Measurements from ENCODE around the gene MRPS25.
"Not testable (repeated sequence)": the region's sequence is repeated elsewhere in the genome, so short reads cannot be mapped to it uniquely, and the experiment has no call there.

Gene MRPS25

DNA sequence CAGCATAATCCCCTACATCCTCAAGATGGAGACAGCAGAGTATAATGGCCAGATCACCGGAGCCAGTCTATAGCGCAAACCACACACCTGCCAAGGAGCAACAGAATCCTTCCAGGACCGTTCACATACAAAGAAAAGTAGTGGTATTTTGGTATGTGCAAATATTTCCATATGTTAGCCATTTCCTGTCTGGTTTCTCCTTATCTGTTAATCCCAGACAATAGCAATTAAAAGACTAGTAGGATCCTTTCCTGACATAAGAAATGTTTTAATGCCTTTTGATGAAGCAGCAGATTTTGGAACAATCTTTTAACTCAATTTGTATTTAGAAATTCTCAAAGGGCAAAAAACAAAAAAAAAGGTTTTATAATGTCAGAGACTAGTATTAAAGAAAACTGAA, 22.2 kb downstream of the MRPS25 start:
- DNase-seq, result no peak

DNA sequence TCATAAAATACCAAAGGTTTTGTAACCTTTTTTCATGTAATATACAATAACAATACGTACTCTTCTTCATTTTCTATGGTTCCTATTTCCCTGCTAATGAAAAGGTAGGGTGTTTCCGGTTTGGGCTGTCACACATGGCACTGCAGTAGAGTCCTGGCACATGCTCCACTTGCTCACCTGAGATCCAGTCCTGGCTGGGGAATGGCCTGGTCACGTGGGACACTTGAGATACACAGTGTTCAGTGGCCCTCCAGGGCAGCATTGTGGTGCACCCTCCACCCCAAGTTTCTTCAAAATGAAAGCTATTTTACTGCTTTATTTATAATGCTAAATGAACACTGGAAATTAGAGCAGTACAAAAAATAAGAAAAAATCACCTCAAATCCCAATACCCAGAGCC, 23.2 kb downstream of the MRPS25 start:
- DNase-seq, result no peak

DNA sequence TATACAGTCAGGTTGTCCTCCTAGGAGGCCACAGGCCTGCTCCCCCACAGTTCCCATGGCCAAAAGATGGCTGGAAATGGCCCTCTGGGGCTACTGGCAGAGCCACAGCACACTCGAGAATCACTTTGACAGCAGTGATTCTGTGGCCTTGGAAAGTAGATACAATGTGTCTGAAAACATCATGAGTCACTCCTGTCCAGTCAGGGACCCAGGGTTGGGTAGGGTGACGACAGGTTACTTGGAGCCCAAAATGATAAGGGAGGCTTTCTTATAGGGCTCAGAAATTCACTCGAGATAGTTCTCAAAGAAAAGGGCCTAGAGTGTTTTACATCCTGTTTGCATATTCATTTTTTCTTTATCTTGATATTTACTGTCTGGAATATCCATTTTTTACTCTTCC, 24.3 kb downstream of the MRPS25 start:
- DNase-seq, result no peak

DNA sequence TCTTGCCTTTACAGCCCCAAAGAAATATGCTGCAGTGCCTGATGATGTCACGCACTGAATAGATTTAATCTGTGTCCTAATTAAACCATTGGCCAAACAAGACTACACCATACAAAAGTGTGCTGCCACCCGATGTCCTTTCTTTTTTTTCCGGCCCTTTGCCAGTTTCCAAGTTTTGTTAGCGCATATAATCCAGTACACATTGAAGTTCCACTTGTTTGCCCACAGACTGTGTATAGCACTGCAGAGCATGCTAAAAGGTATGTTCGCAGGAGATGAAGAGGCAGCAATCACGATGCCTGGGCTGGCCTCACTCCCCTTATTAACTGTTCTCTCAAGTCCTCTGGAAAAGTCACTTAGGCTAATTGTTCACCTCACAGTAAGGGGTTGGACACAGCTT, 26.8 kb downstream of the MRPS25 start:
- no peak for DNase-seq

DNA sequence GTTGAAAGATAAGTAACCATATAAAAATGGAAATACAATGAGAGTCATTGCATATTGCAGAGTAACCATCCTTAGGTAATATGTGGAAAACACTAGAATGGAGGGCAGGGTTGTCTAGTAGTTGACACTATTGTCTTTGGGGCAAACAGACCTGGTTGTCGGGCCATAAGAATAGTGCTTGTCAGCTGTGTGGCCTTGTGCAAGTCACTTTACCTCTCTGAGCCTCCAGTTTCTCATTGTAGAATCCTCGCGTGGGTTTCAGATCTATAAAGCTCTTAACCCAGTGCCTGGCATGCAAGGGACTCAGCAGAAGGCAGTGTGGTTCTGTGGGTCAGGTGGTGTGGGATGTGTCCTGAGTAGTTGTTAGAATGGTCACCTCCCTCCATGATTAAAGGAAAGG, 32.0 kb downstream of the MRPS25 start:
- no peak for DNase-seq

DNA sequence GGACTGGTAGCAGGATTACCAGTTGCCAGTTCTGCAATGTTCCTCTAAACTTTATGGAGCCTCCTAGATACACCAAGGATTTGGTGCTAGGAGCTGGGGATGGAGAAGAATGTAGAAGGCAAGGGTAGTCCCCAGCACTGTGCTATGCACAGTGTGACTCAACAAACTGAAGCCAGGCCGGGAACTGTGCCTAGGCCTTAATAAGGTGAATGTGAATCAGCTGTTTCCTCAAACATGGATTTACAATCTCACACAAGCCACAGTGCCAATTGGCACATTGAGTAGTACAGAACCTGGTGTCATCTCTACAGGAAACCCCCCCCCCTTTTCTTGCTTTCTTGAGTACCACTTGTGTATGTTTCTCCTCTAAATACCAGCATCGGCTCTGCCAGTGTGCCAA, 32.5 kb downstream of the MRPS25 start:
- no peak for DNase-seq

DNA sequence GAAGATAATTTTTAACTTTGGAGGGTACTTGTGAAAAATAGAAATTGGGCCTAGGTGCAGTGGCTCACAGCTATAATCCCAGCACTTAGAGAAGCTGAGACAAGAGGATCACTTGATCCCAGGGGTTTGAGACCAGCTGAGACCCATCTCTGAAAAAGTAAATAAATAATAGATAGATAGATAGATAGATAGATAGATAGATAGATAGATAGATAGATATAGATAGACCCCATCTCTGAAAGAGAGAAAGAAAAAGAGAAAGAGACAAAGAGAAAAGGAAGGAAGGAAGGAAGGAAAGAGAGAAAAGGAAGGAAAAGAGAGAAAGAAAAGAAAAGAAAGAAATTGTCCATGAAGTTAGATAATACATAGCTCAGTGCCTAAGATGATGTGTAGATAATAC, 35.5 kb downstream of the MRPS25 start:
- no peak for DNase-seq

DNA sequence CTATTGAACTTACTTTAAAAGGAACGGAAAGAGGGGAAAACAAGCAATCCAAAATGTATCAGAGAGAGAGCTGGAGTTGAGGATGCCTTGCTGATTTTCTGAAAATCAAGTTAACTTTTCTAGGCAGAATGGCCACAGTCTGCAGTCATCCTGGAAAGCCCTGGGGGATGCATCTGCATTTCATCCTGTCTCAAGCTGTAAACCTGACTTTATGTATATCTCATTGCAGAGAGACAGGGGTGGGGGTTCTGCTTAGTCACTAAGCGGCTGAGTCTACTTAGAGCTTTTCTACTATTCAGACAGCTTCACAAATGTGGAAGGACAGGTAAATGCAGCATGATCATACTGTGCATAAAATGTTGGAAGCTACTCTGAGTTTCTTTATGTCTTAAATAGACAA, 41.4 kb downstream of the MRPS25 start:
- no peak for DNase-seq

DNA sequence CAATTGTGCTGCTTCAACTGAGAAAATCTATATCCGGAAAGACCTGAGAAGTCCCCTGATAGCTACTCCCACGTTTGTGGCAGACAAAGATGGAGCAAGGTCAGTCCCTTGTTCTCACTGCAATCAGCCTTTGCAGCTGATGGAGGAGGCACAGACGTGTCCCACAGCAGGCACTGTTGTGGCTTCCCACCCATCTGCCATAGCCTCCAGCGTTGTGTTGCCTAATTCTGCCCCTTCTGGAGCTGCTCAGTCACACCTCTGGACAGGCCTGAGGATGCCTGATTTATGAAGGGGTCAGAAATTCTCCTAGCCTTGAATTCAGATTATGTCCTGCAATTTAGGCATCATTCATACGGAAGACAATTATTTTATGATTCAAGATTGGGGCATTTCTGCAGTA, 41.9 kb downstream of the MRPS25 start:
- DNase-seq, result no peak

DNA sequence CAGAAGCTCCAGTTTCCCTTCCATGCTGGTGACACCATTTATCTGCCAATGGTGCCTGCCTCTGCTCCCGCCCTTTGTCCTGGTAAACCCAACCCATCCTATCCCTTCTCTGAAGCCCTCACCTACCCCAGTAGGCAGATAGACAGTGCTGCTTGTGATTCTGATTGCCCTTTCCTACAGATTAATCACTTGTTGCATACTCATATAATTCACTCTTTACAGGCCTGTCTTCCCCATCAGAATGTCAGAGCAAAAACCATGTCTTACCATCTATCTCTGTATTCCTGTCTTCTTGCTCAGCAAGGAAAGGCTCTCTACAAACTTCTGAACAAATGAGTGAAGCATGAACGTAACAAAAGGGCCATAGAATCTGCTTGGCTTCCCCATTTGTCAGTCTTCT, 47.9 kb downstream of the MRPS25 start:
- DNase-seq, result no peak

DNA sequence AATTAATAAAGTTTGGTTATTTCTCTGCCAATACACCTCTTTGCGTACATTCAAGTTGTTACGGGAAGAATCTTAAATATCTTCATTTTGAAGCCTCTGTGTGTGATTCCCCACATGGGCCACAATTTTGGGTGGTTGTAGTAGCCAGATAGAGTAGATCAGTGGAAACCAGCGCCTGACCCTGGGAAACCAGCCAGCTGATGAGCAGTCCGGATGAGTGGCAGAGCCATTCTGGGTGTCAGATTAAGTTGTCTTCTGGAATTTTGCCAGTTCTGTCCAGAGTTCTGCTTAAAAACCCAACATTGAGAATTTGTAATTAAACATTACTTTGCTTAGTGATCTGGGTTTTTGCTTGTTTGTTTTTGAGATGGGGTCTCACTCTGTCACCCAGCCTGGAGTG, 49.7 kb downstream of the MRPS25 start:
- DNase-seq, result no peak

DNA sequence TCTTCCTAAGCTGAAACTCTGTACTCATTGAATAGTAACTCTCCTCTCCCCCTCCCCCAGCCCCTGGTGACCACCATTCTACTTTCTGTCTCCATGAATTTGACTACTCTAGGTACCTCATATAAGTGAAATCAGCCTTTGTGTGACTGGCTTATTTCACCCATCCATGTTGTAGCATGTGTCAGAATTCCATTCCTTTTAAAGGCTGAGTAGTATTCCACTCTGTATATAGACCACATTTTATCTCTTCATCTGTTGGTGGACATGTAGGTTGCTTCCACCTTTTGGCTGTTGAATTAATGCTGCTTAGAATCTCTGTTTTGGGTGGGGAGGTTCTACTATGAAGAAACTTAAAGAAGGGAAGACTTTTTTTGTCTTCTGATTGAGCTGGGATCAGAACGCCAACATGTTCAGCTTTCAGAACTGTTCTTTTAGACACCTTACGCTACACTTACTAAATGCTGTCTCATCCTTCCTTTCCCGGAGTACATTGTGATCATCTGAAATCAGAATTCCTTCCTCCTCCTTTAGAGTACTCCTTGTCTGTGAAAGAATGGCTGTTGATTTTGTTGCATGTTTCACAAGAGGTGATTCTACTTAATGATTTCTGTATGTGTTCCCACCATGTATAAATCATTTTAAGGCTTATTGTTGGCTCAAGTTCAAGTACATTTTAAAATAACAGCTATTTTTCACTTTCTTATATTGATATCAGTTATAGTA, 50.3 kb downstream of the MRPS25 start:
- DNase-seq, result no peak

DNA sequence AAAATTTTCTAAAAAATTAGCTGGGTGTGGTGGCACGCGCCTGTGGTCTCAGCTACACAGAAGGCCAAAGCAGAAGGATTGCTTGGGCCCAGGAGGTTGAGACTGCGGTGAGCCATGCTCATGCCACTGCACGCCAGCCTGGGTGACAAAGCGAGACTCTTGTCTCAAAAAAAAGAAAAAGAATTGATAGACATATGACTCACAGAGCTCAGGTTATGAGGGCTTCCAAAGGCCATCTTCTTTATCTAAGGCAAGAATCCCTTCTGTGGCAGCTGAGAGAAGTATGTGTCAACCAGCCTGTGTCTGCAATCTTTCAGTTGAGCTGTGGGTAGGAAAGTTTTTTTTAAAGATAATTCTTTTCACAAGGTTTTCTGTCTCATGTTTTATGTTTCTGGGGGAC, 53.9 kb downstream of the MRPS25 start:
- no peak for DNase-seq

DNA sequence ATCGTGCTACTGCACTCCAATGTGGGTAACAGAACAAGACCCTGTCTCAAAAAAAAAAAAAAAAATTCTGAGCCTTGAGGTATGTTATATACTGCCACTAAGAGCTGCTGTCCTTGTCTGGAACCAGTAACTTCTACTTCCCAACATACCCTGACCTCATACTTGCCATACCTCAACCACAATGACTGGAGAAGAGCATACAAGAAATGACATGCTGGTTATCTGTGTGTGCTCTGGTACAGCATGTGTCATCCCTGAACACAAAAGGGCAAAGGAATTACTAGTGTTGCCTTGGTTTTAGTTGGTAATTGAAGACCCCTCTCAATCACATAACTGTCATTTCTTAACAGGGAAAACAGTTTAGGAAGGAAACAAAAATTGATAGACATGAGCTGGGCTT, 54.5 kb downstream of the MRPS25 start:
- DNase-seq, result no peak

DNA sequence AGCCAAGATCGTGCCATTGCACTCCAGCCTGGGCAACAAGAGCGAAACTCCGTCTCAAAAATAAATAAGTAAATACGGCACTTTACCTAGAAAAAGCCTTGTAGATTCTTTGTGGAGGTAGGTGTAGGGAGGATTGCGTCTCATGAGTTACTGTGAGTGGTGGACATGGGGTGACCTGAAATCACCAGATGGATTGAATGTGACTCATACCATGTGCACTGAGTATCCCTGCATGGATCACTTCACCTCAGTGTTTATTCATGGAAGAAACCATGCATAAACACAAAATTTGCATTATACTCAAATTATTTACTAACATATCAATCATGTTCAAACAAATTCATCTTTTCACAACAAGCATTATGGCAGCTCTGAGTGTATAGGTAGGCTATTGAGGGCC, 55.9 kb downstream of the MRPS25 start:
- no peak for DNase-seq

DNA sequence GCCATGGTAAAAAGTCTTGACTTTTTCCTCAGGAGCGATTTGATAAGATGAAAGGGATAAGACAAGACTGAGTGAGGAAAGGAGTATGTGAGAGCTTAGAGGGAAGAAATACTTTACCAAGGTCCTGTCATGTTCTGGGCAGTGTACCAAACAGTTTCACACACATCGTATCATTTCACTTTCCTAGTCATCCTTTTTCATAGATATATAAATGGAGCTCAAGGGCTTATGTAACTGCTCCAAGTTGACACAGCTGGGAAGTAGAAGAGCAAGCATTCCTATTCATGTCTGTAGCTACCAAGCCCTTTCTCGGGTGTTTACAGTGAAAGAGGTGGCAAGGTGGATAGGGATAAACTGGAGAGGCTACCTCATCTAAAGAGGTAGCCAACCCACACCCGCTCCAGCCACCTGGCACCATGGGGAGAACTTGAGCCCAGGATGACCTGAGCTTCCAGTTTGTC, 57.4 kb downstream of the MRPS25 start:
- no peak for DNase-seq

DNA sequence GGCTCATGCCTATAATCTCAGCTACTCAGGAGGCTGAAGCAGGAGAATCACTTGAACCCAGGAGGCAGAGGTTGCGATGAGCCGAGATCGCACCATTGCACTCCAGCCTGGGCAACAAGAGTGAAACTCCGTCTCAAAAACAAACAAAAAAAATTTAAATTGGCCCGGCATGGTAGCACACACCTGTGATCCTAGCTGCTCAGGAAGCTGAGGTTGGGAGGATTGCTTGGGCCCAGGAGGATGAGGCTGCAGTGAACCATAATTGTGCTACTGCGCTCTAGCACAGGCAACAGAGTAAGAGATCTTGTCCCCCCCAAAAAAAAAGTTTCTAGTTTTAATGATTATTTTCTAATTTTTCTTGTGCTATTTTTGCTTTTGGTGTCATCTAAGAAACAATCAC, 65.9 kb downstream of the MRPS25 start:
- DNase-seq, result not testable (repeated sequence)

Measured in AML-193 (cell line).